Measurements from ENCODE around the gene SV2B.

SV2B gene

GRCh38 chr15:91102546-91103330 lies 2.7 kb downstream of the SV2B start:
- in situ Hi-C loops (cut with HindIII; ENCODE audit: low sequenced_read_pairs), result no loop called here

DNA sequence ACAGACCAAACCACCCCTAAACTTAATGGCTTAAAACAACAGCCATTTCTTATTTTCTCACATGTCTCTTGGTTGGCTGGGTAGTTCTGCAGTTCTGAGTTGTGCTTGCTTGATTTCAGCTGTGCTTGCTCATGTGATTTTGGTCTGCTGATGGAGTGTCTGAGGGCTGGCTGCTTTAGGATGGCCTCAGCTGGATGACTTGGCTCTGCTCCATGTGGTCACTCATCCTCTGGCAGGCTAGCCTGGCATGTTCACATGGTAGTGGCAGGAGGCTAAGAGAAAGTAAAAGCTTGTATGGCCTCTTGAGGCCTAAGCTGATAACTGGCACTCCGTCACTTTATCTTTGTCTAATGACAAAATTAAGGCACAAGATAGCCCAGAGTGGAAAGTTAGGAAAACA lies 4.1 kb downstream of the SV2B start:
- in situ Hi-C loops (cut with HindIII; ENCODE audit: low sequenced_read_pairs), result no loop called here

DNA sequence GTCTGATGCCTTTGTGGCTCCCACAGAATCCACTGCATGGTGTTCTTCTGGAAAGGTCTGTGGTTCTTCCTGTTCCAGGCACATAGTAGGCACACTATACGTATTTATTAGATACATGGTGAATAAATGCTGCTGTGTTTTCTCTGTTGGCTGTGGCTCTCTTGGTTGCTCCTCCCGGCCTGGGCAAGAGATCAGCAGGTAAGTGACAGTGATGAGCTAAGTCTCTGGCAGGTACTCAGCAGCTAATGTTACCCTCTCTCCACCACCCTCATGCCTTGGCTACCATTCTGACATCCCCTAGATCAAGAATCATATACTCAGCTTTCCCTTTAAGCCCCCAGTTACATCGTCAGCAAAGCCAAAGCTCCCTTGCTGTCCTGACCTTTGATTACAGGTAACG lies 8.4 kb downstream of the SV2B start:
- in situ Hi-C loops (cut with HindIII; ENCODE audit: low sequenced_read_pairs), result no loop called here

DNA sequence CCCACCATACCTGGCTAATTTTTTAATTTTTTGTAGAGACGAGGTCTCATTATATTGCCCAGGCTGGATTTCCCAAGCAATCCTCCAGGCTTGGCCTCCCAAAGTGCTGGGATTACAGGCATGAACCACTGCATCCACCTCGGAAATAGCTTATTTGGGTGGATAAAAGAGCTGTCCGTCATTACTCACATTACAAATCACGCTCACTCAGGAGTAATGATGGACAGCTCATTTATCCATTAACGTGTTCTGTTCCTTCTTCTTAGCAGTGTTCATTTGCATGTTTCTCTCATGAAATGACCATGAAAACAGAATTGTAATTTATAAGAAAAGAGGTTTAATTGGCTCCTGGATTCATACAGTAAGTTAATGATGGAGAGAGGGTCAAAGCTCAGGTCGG lies 9.8 kb downstream of the SV2B start:
- in situ Hi-C loops (cut with HindIII; ENCODE audit: low sequenced_read_pairs), result no loop called here

DNA sequence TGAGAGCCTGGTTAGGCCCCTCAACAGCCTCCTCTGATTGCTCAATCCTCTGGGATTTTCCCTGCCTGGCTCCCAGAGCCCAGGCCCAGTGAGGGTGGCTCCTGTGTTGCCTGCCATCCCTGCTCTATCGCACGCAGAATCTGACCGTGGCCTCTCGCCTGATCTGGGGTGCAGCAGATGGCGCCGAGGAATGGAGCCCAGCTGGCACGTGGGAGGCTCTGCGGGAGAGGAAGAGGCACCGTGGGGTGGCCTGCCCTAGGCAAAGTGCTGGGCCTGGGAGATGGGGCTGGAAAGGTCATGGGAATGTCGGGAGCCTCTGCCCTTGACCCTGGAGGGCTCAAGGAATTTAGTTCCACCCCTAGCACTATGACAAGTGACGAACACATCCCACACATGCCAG lies 10.3 kb downstream of the SV2B start:
- in situ Hi-C loops (cut with HindIII; ENCODE audit: low sequenced_read_pairs), result no loop called here

DNA sequence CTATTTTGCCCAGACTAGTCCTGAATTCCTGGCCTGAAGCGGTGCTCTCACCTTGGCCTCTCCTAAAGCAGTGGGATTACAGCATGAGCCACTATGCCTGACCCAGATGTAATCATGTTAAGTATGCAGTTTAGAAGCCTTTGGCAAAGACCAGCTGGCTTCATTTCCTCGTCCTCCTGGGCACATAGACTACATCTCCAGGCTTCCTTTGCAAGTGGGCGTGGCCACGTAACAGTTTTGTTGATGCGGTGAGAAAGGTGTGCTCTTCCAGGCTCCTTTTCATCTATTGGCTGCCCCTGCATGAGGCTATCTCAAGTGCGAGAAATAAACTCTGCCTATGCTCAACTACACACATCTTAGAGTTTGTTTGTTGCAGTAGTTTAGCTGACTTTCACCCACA lies 13.0 kb downstream of the SV2B start:
- in situ Hi-C loops (cut with HindIII; ENCODE audit: low sequenced_read_pairs), result no loop called here

DNA sequence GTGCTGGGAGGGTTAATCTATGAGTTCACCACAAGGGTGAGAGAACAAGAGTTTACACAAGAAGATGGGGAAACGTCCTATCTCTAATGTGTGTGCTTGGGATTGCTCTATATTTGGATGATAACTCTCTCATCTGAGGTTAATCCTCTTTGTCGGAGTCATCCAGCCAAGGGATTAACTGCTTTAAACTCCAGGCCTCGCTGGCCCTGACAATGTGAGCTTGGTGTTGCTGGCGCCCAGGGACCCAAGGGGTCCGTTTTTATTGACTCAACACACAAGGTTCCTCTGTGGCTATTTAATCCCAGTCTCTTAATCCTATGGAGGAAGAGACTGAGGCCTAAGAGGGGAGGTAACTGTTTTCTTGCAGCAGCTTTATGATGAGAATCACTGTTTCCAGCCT lies 14.2 kb downstream of the SV2B start:
- in situ Hi-C loops (cut with HindIII; ENCODE audit: low sequenced_read_pairs), result no loop called here

- in situ Hi-C loops (cut with HindIII; ENCODE audit: low sequenced_read_pairs), result no loop called here
Measured at GRCh38 chr15:91116113-91117067, 16.3 kb downstream of the SV2B start.

GRCh38 chr15:91117375-91117774 lies 17.3 kb downstream of the SV2B start:
- in situ Hi-C loops (cut with HindIII; ENCODE audit: low sequenced_read_pairs), result no loop called here

DNA sequence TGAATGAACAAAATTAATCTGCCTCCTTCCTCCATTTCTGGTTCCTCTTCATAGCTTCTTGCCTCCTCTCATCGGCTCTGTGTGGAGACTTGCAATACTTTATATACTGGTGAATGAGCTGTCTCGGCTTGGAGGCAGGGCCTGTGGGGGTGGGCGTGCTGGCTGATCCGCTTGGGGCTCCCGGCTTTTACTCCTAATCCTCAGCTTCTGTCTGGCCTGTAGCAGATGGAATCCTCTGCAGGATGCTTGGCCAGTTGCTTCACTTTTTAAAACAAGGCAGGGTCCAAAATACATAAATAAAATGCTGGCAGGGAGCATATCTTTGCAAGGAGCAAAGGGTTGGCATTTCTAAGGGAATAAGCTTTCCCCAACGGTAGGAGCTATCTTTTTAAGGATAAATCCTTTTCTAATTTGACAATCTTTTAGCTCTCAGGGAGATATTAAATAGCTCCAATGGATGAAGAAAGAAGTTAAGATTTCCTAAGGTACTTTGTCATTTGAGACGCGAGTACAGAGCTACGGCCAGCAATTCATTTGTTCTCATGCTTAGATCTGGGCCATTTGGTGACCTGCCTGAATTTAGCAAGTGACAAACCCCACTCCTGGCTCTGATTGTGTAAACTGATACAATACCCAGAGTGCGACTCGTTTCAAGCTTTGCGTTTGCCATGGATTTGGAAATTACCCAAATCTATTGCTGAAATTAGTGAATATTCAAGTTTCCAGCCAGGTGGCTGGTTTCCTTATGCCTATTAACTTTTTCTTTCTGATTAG lies 18.9 kb downstream of the SV2B start:
- in situ Hi-C loops (cut with HindIII; ENCODE audit: low sequenced_read_pairs), result no loop called here

- in situ Hi-C loops (cut with HindIII; ENCODE audit: low sequenced_read_pairs), result no loop called here
Measured at GRCh38 chr15:91122296-91122695, 22.2 kb downstream of the SV2B start.

GRCh38 chr15:91124132-91124531 lies 24.1 kb downstream of the SV2B start:
- in situ Hi-C loops (cut with HindIII; ENCODE audit: low sequenced_read_pairs), result no loop called here

GRCh38 chr15:91125162-91125561 lies 25.1 kb downstream of the SV2B start:
- in situ Hi-C loops (cut with HindIII; ENCODE audit: low sequenced_read_pairs), result no loop called here

DNA sequence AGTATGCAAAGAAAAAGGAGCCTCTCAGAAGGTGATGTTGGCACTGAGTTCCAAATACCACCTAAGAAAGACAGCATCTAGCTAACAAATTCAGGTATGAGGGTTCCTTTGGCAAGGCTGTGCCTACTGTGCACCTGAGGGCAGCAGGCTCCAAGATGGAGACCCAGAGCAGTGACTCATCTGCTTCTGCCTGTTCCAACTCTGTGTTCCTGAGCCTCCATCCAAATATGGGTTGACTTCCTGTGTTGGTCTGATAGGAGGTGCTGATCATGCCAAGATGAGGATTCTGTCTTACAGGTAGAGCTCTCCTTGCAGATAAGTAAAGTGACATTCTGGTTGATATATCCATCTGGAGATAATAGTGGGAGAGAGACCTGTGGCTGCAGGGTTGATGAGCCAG lies 26.0 kb downstream of the SV2B start:
- in situ Hi-C loops (cut with HindIII; ENCODE audit: low sequenced_read_pairs), result no loop called here

GRCh38 chr15:91127236-91127955 lies 27.3 kb downstream of the SV2B start:
- in situ Hi-C loops (cut with HindIII; ENCODE audit: low sequenced_read_pairs), result no loop called here

GRCh38 chr15:91128016-91128415 lies 28.0 kb downstream of the SV2B start:
- in situ Hi-C loops (cut with HindIII; ENCODE audit: low sequenced_read_pairs), result no loop called here

- in situ Hi-C loops (cut with HindIII; ENCODE audit: low sequenced_read_pairs), result no loop called here
Measured at GRCh38 chr15:91129436-91129835, 29.4 kb downstream of the SV2B start.

DNA sequence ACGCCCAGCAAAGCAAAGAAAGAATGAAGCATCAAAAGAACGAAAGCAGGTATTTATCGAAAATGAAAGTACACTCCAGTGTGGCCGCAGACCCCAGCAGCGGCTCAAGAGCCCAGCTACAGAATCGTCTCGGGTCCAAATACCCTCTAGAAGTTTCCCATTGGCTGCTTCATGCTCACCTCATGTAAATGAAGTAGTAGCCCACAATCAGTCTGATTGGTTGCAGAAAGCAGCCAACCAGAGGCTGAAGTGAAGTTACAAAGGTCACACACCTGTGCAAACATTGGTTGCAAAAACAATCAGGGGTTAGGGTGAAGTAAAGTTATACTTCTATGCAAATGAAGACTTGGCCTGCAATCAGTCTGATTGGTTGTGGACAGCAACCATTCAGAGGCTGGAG lies 32.0 kb downstream of the SV2B start:
- in situ Hi-C loops (cut with HindIII; ENCODE audit: low sequenced_read_pairs), result no loop called here

- in situ Hi-C loops (cut with HindIII; ENCODE audit: low sequenced_read_pairs), result no loop called here
Measured at GRCh38 chr15:91133511-91133910, 33.5 kb downstream of the SV2B start.
